ENCODE measurements around the gene EFNB2.

- TF ChIP-seq, protein P1, sequence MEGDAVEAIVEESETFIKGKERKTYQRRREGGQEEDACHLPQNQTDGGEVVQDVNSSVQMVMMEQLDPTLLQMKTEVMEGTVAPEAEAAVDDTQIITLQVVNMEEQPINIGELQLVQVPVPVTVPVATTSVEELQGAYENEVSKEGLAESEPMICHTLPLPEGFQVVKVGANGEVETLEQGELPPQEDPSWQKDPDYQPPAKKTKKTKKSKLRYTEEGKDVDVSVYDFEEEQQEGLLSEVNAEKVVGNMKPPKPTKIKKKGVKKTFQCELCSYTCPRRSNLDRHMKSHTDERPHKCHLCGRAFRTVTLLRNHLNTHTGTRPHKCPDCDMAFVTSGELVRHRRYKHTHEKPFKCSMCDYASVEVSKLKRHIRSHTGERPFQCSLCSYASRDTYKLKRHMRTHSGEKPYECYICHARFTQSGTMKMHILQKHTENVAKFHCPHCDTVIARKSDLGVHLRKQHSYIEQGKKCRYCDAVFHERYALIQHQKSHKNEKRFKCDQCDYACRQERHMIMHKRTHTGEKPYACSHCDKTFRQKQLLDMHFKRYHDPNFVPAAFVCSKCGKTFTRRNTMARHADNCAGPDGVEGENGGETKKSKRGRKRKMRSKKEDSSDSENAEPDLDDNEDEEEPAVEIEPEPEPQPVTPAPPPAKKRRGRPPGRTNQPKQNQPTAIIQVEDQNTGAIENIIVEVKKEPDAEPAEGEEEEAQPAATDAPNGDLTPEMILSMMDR (IDR thresholded peaks at IDR 0.05): no peak
- TF ChIP-seq REST (IDR thresholded peaks at IDR 0.05; ENCODE audit: insufficient read depth in 1 of 2, low read depth in 2 of 2, low read length in 1 of 2): no peak
- no peak for TF ChIP-seq POLR2AphosphoS5 (IDR thresholded peaks at IDR 0.05; ENCODE audit: low read depth, low read length)
- no peak for TF ChIP-seq SIN3A (IDR thresholded peaks at IDR 0.05; ENCODE audit: borderline replicate concordance, insufficient read depth, low read depth, low read length)
Observed at GRCh38 chr13:106527826-106528225, 7.6 kb downstream of the EFNB2 start.
